Renal cortex interstitium (tissue), 11 donors: ENCODE data around the gene RNF13. TPM values are rescaled to one million over a fixed set of nuclear protein-coding genes. Genes with fewer than 3 reads are reported as not detected.

Experiments used
- DNase-seq, 11 donors: peaks; one replicate each; pipeline ENCODE4 v3.0.0-alpha.2; 2013; ENCODE audit warnings: low read depth in 9 of 11, low spot score in 4 of 11; ENCODE audit errors: extremely low read depth in 1 of 11
- polyA plus RNA-seq, 3 donors: library from polyadenylated mRNA; unstranded; fragments of 120-200 nt; gene quantifications; one replicate each; pipeline ENCODE4 v1.2.1, GENCODE V29; 2013; ENCODE audit not compliant: insufficient read length in 3 of 3

Gene RNF13
- polyA plus RNA-seq, 3 donors = 79.2 to 97.8 (median 87.7) TPM

- DNase-seq = no peak
Observed at GRCh38 chr3:150005243-150006112, 192.5 kb downstream of the RNF13 start.

GRCh38 chr3:150006794-150007193 is 193.8 kb downstream of the RNF13 start:
- DNase-seq = no peak

Other genes starting within 250 kb of the RNF13 start
- 100 to 1,000 TPM in 2 of 3 donors, 10 to 100 TPM in 1; 92.3 to 117 (median 111) TPM for gene WWTR1, start 155.2 kb upstream of the RNF13 start, polyA plus RNA-seq
- 10 to 100 TPM; 52.1 to 61.9 (median 60.2) TPM for gene COMMD2, start 60.7 kb upstream of the RNF13 start, polyA plus RNA-seq
- under 1 TPM; 0.17 to 0.67 (median 0.46) TPM for gene ANKUB1, start 20.7 kb upstream of the RNF13 start, polyA plus RNA-seq
- 100 to 1,000 TPM; 362 to 464 (median 456) TPM for gene PFN2, start 157.7 kb downstream of the RNF13 start, polyA plus RNA-seq